ENCODE measurements around the gene FRMPD3.

Gene FRMPD3

DNA sequence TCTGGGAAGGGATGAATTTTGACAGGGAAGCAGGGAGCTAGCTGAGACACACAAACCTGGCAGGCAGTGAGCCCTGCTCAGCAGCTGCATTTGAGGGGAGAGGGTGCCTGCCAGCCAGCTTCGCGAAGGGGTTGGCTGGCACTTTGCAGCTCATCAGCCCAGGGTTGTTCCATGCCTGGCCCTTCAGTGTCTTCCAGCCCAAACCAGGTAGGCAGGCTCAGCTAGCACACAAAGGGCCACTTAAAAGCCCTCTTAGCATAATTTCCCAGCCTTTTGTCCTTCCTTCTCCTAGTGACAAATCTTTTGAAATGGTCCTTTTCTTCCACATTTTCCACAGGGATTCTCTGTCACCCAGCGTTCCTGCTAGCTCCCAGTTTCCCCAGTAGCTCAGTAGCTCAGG lies 4.3 kb upstream of the FRMPD3 start (continued):
- TF ChIP-seq, protein P1, sequence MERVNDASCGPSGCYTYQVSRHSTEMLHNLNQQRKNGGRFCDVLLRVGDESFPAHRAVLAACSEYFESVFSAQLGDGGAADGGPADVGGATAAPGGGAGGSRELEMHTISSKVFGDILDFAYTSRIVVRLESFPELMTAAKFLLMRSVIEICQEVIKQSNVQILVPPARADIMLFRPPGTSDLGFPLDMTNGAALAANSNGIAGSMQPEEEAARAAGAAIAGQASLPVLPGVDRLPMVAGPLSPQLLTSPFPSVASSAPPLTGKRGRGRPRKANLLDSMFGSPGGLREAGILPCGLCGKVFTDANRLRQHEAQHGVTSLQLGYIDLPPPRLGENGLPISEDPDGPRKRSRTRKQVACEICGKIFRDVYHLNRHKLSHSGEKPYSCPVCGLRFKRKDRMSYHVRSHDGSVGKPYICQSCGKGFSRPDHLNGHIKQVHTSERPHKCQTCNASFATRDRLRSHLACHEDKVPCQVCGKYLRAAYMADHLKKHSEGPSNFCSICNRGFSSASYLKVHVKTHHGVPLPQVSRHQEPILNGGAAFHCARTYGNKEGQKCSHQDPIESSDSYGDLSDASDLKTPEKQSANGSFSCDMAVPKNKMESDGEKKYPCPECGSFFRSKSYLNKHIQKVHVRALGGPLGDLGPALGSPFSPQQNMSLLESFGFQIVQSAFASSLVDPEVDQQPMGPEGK (CRISPR knock-in tag; IDR thresholded peaks at IDR 0.05; ENCODE audit: borderline replicate concordance): no peak
- no peak for TF ChIP-seq PPARA (CRISPR knock-in tag; IDR thresholded peaks at IDR 0.05; ENCODE audit: borderline replicate concordance)
- TF ChIP-seq ZFP3 (CRISPR knock-in tag; IDR thresholded peaks at IDR 0.05): no peak
- no peak for TF ChIP-seq CSDC2 (CRISPR knock-in tag; IDR thresholded peaks at IDR 0.05)
- TF ChIP-seq TCF4 (CRISPR knock-in tag; IDR thresholded peaks at IDR 0.05; ENCODE audit: borderline replicate concordance): no peak

DNA sequence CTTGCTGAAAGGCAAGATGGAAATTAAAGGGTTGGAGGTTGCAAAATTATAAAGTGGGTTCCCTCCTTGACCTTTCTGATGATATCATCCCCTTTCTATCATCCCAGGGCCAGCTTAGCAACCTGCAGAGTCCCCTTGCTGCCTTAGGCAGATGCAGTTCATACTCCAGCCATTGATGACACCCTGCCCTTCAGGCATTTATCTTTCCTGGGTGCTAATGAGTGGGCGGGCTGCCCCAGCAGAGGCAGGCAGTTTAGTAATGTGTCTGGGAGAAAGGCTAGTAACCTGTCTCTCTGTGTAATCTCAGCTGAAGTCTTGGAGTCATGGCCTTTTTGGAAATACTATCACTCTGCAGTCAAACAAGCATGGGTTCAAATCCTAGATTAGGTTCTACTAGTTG lies 3.8 kb upstream of the FRMPD3 start:
- TF ChIP-seq ZNF8 (CRISPR knock-in tag; IDR thresholded peaks at IDR 0.05): no peak
- no peak for TF ChIP-seq ARNTL (CRISPR knock-in tag; IDR thresholded peaks at IDR 0.05; ENCODE audit: borderline replicate concordance, low read depth)
- TF ChIP-seq ZFP30 (CRISPR knock-in tag; IDR thresholded peaks at IDR 0.05): no peak
- TF ChIP-seq, protein P2, sequence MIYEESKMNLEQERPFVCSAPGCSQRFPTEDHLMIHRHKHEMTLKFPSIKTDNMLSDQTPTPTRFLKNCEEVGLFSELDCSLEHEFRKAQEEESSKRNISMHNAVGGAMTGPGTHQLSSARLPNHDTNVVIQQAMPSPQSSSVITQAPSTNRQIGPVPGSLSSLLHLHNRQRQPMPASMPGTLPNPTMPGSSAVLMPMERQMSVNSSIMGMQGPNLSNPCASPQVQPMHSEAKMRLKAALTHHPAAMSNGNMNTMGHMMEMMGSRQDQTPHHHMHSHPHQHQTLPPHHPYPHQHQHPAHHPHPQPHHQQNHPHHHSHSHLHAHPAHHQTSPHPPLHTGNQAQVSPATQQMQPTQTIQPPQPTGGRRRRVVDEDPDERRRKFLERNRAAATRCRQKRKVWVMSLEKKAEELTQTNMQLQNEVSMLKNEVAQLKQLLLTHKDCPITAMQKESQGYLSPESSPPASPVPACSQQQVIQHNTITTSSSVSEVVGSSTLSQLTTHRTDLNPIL (CRISPR knock-in tag; IDR thresholded peaks at IDR 0.05; ENCODE audit: low read depth): no peak
- TF ChIP-seq, protein P1 (CRISPR knock-in tag; IDR thresholded peaks at IDR 0.05; ENCODE audit: borderline replicate concordance): no peak
- no peak for TF ChIP-seq TCF4 (CRISPR knock-in tag; IDR thresholded peaks at IDR 0.05; ENCODE audit: borderline replicate concordance)
- TF ChIP-seq ZFP3 (CRISPR knock-in tag; IDR thresholded peaks at IDR 0.05): no peak
- TF ChIP-seq PPARA (CRISPR knock-in tag; IDR thresholded peaks at IDR 0.05; ENCODE audit: borderline replicate concordance): no peak
- no peak for TF ChIP-seq RARB (CRISPR knock-in tag; IDR thresholded peaks at IDR 0.05)
- TF ChIP-seq CSDC2 (CRISPR knock-in tag; IDR thresholded peaks at IDR 0.05): no peak
- TF ChIP-seq ISL1 (CRISPR knock-in tag; IDR thresholded peaks at IDR 0.05): no peak
- TF ChIP-seq TOX (CRISPR knock-in tag; IDR thresholded peaks at IDR 0.05; ENCODE audit: borderline replicate concordance): no peak
- no peak for TF ChIP-seq GLIS3 (CRISPR knock-in tag; IDR thresholded peaks at IDR 0.05)
- TF ChIP-seq, protein P3, sequence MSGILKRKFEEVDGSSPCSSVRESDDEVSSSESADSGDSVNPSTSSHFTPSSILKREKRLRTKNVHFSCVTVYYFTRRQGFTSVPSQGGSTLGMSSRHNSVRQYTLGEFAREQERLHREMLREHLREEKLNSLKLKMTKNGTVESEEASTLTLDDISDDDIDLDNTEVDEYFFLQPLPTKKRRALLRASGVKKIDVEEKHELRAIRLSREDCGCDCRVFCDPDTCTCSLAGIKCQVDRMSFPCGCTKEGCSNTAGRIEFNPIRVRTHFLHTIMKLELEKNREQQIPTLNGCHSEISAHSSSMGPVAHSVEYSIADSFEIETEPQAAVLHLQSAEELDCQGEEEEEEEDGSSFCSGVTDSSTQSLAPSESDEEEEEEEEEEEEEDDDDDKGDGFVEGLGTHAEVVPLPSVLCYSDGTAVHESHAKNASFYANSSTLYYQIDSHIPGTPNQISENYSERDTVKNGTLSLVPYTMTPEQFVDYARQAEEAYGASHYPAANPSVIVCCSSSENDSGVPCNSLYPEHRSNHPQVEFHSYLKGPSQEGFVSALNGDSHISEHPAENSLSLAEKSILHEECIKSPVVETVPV (CRISPR knock-in tag; IDR thresholded peaks at IDR 0.05): no peak
- no peak for TF ChIP-seq ZC3H10 (CRISPR knock-in tag; IDR thresholded peaks at IDR 0.05)
- TF ChIP-seq SNAI2 (CRISPR knock-in tag; IDR thresholded peaks at IDR 0.05): no peak
- TF ChIP-seq, protein P4, sequence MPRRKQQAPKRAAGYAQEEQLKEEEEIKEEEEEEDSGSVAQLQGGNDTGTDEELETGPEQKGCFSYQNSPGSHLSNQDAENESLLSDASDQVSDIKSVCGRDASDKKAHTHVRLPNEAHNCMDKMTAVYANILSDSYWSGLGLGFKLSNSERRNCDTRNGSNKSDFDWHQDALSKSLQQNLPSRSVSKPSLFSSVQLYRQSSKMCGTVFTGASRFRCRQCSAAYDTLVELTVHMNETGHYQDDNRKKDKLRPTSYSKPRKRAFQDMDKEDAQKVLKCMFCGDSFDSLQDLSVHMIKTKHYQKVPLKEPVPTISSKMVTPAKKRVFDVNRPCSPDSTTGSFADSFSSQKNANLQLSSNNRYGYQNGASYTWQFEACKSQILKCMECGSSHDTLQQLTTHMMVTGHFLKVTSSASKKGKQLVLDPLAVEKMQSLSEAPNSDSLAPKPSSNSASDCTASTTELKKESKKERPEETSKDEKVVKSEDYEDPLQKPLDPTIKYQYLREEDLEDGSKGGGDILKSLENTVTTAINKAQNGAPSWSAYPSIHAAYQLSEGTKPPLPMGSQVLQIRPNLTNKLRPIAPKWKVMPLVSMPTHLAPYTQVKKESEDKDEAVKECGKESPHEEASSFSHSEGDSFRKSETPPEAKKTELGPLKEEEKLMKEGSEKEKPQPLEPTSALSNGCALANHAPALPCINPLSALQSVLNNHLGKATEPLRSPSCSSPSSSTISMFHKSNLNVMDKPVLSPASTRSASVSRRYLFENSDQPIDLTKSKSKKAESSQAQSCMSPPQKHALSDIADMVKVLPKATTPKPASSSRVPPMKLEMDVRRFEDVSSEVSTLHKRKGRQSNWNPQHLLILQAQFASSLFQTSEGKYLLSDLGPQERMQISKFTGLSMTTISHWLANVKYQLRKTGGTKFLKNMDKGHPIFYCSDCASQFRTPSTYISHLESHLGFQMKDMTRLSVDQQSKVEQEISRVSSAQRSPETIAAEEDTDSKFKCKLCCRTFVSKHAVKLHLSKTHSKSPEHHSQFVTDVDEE (CRISPR knock-in tag; IDR thresholded peaks at IDR 0.05): no peak
- no peak for TF ChIP-seq ZNF70 (CRISPR knock-in tag; IDR thresholded peaks at IDR 0.05)
- TF ChIP-seq, protein P5, sequence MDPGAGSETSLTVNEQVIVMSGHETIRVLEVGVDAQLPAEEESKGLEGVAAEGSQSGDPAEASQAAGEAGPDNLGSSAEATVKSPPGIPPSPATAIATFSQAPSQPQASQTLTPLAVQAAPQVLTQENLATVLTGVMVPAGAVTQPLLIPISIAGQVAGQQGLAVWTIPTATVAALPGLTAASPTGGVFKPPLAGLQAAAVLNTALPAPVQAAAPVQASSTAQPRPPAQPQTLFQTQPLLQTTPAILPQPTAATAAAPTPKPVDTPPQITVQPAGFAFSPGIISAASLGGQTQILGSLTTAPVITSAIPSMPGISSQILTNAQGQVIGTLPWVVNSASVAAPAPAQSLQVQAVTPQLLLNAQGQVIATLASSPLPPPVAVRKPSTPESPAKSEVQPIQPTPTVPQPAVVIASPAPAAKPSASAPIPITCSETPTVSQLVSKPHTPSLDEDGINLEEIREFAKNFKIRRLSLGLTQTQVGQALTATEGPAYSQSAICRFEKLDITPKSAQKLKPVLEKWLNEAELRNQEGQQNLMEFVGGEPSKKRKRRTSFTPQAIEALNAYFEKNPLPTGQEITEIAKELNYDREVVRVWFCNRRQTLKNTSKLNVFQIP (CRISPR knock-in tag; IDR thresholded peaks at IDR 0.05; ENCODE audit: borderline replicate concordance, low read depth): no peak
- ATAC-seq: no peak

DNA sequence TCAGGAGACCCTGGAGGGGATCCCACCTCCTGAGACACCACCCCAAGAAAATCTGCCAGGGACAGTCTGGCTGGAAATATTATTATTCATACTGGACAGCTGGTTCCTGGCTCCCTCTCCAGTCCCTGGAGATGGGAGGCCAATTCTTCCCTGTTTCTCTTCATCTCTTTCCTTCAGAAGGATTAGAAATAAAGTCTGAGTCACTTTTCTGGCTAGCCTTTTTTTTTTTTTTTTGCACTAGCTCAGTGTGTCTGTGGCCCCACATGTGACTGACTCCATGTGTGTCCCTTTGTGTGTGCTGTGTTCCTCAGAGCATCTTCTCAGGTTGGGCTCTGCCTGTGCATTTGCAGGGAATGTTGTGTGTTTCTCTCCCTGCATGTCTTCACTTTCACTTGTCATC lies 1.8 kb upstream of the FRMPD3 start:
- no peak for ATAC-seq
- TF ChIP-seq ZFP30 (CRISPR knock-in tag; IDR thresholded peaks at IDR 0.05) (no peak), TOX (CRISPR knock-in tag; IDR thresholded peaks at IDR 0.05; ENCODE audit: borderline replicate concordance) (no peak), ESRRG (CRISPR knock-in tag; IDR thresholded peaks at IDR 0.05) (no peak), PPARA (CRISPR knock-in tag; IDR thresholded peaks at IDR 0.05; ENCODE audit: borderline replicate concordance) (no peak), ISL1 (CRISPR knock-in tag; IDR thresholded peaks at IDR 0.05) (no peak), BACH2 (CRISPR knock-in tag; IDR thresholded peaks at IDR 0.05; ENCODE audit: borderline replicate concordance) (no peak), ZNF8 (CRISPR knock-in tag; IDR thresholded peaks at IDR 0.05) (no peak), CSDC2 (CRISPR knock-in tag; IDR thresholded peaks at IDR 0.05) (no peak), SNAI2 (CRISPR knock-in tag; IDR thresholded peaks at IDR 0.05) (no peak), ZNF565 (CRISPR knock-in tag; conservative IDR thresholded peaks at IDR 0.05; ENCODE audit: low read depth) (no peak), ZC3H10 (CRISPR knock-in tag; IDR thresholded peaks at IDR 0.05) (no peak), ARNTL (CRISPR knock-in tag; IDR thresholded peaks at IDR 0.05; ENCODE audit: borderline replicate concordance, low read depth) (no peak), RARB (CRISPR knock-in tag; IDR thresholded peaks at IDR 0.05) (no peak), ZFP3 (CRISPR knock-in tag; IDR thresholded peaks at IDR 0.05) (no peak)
- TF ChIP-seq, protein P1 (CRISPR knock-in tag; IDR thresholded peaks at IDR 0.05; ENCODE audit: borderline replicate concordance): no peak
- TF ChIP-seq, protein P3 (CRISPR knock-in tag; IDR thresholded peaks at IDR 0.05): no peak
